Measurements from ENCODE around the gene SLAMF1. TPM values are rescaled to one million over a fixed set of nuclear protein-coding genes. Genes with fewer than 3 reads are reported as not detected.
"Not testable (repeated sequence)": the region's sequence is repeated elsewhere in the genome, so short reads cannot be mapped to it uniquely, and the experiment has no call there.

SLAMF1 gene
- total RNA-seq, 1 donor from 2014 or later = not detected

DNA sequence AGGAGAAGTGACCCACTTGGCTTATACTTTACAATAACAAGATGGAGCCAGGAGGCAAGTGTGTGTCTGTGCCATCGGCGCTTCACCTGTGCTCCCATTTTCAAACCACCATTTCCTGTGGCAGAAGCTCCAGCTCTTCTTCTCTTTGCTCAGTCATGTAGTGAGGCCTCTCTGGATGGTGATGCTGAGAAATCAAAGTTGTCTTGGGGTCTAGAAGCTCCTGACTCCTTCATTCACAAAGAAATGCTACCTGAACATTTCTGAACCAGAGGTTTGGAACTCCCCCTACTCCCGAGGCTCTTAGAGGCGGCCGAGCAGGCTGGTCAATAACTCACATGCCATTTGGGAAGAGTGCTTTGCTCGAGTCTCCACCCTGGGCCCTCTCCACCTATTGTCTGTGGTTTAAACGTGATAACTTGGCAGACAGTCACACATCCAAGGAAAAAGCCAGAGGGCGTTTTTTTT, 18.0 kb downstream of the SLAMF1 start:
- Histone ChIP-seq H3K79me2 (ENCODE audit: insufficient read depth, low read length) (no peaks in the 10 kb centered on the region), H3K4me1 (ENCODE audit: insufficient read depth, low read length) (no peaks in the 10 kb centered on the region), H3K4me2 (ENCODE audit: low read length) (no peak overlapping the region), H4K20me1 (ENCODE audit: insufficient read depth, low read length) (no peaks in the 10 kb centered on the region), H3K9ac (ENCODE audit: low read length) (no peak overlapping the region), H3K9me3 (ENCODE audit: insufficient read depth, low read depth, low read length) (no peaks in the 10 kb centered on the region), H3K27ac (ENCODE audit: low read depth, low read length) (no peak overlapping the region), H3K4me3 (ENCODE audit: insufficient read depth, low read depth, low read length) (no peak overlapping the region), H2AFZ (ENCODE audit: low read depth, low read length) (no peak overlapping the region), H3K27me3 (ENCODE audit: insufficient read depth, low read length) (no peaks in the 10 kb centered on the region), H3K36me3 (ENCODE audit: insufficient read depth, low read length) (no peaks in the 10 kb centered on the region)
- Mint-ChIP-seq H3K4me3 (ENCODE audit: unreplicated experiment) (no peak overlapping the region), H3K27ac (ENCODE audit: unreplicated experiment) (no peak overlapping the region), H3K27me3 (ENCODE audit: low read depth, unreplicated experiment) (no peaks in the 10 kb centered on the region), H3K4me1 (ENCODE audit: low read depth, unreplicated experiment) (peaks cover 7% of the 10 kb centered on the region), H3K9me3 (ENCODE audit: unreplicated experiment) (no peaks in the 10 kb centered on the region), H3K36me3 (ENCODE audit: low read depth, unreplicated experiment) (no peaks in the 10 kb centered on the region)
- TF ChIP-seq, protein P1, sequence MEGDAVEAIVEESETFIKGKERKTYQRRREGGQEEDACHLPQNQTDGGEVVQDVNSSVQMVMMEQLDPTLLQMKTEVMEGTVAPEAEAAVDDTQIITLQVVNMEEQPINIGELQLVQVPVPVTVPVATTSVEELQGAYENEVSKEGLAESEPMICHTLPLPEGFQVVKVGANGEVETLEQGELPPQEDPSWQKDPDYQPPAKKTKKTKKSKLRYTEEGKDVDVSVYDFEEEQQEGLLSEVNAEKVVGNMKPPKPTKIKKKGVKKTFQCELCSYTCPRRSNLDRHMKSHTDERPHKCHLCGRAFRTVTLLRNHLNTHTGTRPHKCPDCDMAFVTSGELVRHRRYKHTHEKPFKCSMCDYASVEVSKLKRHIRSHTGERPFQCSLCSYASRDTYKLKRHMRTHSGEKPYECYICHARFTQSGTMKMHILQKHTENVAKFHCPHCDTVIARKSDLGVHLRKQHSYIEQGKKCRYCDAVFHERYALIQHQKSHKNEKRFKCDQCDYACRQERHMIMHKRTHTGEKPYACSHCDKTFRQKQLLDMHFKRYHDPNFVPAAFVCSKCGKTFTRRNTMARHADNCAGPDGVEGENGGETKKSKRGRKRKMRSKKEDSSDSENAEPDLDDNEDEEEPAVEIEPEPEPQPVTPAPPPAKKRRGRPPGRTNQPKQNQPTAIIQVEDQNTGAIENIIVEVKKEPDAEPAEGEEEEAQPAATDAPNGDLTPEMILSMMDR (IDR thresholded peaks at IDR 0.05; ENCODE audit: insufficient read depth, low read depth, low read length) = no peak
- no peak for TF ChIP-seq EZH2 (IDR thresholded peaks at IDR 0.05; ENCODE audit: insufficient read depth, low read length)
- DNase-seq (ENCODE audit: low read depth) (no peak), FAIRE-seq (no peak)

DNA sequence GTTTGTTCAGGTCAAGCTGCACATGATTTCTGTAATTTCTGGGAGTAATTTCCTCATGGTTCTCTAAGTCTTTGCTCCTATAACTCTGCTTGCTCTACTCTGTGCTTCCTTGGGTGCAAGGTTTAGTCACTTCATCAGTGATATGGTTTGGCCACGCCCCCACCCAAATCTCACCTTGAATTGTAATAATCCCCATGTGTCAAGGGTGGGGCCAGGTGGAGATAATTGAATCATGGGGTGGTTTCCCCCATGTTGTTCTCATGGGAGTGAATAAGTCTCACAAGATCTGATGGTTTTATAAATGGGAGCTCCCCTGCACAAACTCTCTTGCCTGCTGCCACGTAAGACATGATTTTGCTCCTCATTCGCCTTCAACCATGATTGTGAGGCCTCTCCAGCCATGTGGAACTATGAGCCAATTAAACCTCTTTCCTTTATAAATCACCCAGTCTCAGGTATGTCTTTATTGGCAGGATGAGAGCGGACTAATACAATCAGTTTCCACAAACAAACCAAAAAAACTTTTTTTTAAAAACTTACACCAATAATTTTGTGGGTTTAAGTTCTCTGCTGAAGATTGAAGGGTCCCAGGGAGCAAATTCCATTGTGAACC, 19.1 kb downstream of the SLAMF1 start:
- H3K9ac ChIP-seq (ENCODE audit: low read length); H3K4me1 ChIP-seq (ENCODE audit: insufficient read depth, low read length); H3K27me3 ChIP-seq (ENCODE audit: insufficient read depth, low read length); H3K27ac ChIP-seq (ENCODE audit: low read depth, low read length); H3K27me3 Mint-ChIP-seq (ENCODE audit: low read depth, unreplicated experiment); H3K9me3 ChIP-seq (ENCODE audit: insufficient read depth, low read depth, low read length); H3K4me3 ChIP-seq (ENCODE audit: insufficient read depth, low read depth, low read length); H3K4me1 Mint-ChIP-seq (ENCODE audit: low read depth, unreplicated experiment); H3K36me3 Mint-ChIP-seq (ENCODE audit: low read depth, unreplicated experiment); H3K9me3 Mint-ChIP-seq (ENCODE audit: unreplicated experiment); DNase-seq (ENCODE audit: low read depth); FAIRE-seq; H2AFZ ChIP-seq (ENCODE audit: low read depth, low read length); H4K20me1 ChIP-seq (ENCODE audit: insufficient read depth, low read length); H3K36me3 ChIP-seq (ENCODE audit: insufficient read depth, low read length); H3K4me2 ChIP-seq (ENCODE audit: low read length); H3K79me2 ChIP-seq (ENCODE audit: insufficient read depth, low read length); H3K4me3 Mint-ChIP-seq (ENCODE audit: unreplicated experiment); H3K27ac Mint-ChIP-seq (ENCODE audit: unreplicated experiment): not testable (repeated sequence)

DNA sequence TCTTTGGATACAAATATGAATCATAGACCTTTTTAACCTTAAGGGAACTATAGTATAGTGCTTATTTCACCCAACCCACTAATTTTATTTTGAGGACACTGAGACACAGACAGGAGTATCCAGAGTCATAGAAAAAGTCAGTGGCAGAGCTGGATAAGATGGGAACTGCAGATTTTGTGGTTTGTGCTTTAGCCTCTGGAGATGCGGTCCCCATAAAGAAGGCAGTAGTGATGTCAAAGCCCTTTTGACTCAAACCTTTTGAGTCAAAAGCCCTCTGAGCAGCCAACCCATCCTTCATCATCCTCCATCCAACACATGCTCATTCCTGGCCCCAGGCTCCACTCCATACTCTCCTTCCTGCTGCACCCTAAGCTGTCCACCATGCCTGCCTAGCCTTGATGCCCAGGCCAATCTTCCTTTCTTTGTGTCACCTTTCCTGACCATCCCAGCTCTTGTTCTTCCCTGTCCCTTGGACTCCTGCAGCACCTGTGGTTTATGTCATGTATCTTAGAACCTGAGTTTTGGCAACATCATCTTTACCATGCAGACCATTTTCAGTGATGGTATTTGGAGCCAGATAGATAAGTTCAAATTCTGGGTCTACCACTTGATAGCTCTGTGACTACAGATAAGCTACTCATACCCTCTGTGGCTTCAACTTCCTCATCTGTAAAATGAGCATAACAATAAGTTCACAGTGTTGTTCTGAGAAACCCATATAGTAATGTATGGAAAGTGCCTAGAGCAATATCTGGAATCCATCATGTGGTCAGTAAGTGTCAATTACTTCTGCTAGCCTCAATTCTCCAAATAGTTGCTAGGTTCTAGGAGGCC, 20.1 kb downstream of the SLAMF1 start:
- DNase-seq (ENCODE audit: low read depth) (no peak), FAIRE-seq (no peak)
- Histone ChIP-seq H3K4me2 (ENCODE audit: low read length) (no peak overlapping the region), H3K79me2 (ENCODE audit: insufficient read depth, low read length) (no peaks in the 10 kb centered on the region), H3K36me3 (ENCODE audit: insufficient read depth, low read length) (no peaks in the 10 kb centered on the region), H2AFZ (ENCODE audit: low read depth, low read length) (no peak overlapping the region), H3K4me3 (ENCODE audit: insufficient read depth, low read depth, low read length) (no peak overlapping the region), H3K9me3 (ENCODE audit: insufficient read depth, low read depth, low read length) (no peaks in the 10 kb centered on the region), H3K27ac (ENCODE audit: low read depth, low read length) (no peak overlapping the region), H3K9ac (ENCODE audit: low read length) (no peak overlapping the region), H4K20me1 (ENCODE audit: insufficient read depth, low read length) (no peaks in the 10 kb centered on the region), H3K4me1 (ENCODE audit: insufficient read depth, low read length) (no peaks in the 10 kb centered on the region), H3K27me3 (ENCODE audit: insufficient read depth, low read length) (no peaks in the 10 kb centered on the region)
- H3K36me3 Mint-ChIP-seq (ENCODE audit: low read depth, unreplicated experiment) = no peaks in the 10 kb centered on the region
- peaks cover 9% of the 10 kb centered on the region for H3K4me1 Mint-ChIP-seq (ENCODE audit: low read depth, unreplicated experiment)
- no peaks in the 10 kb centered on the region for H3K9me3 Mint-ChIP-seq (ENCODE audit: unreplicated experiment)
- no peaks in the 10 kb centered on the region for H3K27me3 Mint-ChIP-seq (ENCODE audit: low read depth, unreplicated experiment)
- no peak for TF ChIP-seq EZH2 (IDR thresholded peaks at IDR 0.05; ENCODE audit: insufficient read depth, low read length)
- TF ChIP-seq, protein P1 (IDR thresholded peaks at IDR 0.05; ENCODE audit: insufficient read depth, low read depth, low read length) = no peak
- H3K4me3 Mint-ChIP-seq (ENCODE audit: unreplicated experiment) = no peak overlapping the region
- no peak overlapping the region for H3K27ac Mint-ChIP-seq (ENCODE audit: unreplicated experiment)
